HG03039 (cell line): ENCODE measurements around the gene HS3ST4.
"Not testable (repeated sequence)": the region's sequence is repeated elsewhere in the genome, so short reads cannot be mapped to it uniquely, and the experiment has no call there.

ENCODE experiments used
- ATAC-seq: cut with Tn5 transposase; IDR thresholded peaks from one replicate; pipeline ENCODE4 v1.9.1; 2021; ENCODE audit warnings: mild to moderate bottlenecking, moderate library complexity; ENCODE audit not compliant: unreplicated experiment

HS3ST4 gene

DNA sequence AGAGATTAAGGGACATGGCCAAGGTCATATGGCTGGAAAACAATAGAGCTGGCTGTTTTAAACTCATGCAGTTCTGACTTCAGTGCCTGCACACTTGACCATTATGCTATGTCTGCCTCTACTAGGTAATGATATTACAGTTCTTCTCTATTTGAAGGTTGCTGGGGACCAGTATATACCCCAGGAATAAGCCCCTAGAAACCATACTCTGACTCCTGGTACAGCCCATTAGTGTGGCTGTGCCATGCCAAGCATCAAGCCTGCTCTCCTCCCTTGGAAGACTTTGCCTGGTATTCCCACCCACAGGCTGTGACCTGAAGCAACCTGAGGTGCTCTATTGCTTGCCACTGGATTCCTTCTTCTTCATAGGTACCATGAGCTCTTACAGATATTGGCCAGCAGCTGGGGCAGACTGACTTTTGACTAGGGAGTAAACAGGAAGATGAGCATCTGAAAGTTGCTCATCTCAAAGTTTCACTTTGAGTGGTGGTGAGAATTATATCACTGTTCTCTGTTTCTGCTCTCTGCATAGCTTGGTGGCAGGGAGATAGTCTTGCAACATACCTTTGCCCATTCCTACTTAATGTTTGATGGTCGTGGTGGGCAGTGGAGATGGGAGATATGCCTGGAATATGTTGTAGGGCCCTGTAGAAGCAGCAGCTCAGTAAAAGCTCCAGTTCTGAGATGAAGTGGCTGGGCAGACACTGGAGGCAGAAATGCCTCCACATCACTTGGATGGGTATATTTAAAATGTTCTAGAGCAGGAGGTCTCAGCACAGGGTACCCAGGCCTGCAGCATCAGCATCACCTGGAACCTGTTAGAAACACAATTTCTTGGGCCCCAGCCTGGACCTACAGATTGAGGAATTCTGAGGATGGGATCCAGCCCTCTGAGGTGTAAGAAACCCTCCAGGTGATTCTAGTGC is 274.7 kb downstream of the HS3ST4 start:
- ATAC-seq = peak; percentile 78

- ATAC-seq = no peak
These were observed 285.4 kb downstream of the HS3ST4 start for GRCh38 chr16:25977121-25977520.

DNA sequence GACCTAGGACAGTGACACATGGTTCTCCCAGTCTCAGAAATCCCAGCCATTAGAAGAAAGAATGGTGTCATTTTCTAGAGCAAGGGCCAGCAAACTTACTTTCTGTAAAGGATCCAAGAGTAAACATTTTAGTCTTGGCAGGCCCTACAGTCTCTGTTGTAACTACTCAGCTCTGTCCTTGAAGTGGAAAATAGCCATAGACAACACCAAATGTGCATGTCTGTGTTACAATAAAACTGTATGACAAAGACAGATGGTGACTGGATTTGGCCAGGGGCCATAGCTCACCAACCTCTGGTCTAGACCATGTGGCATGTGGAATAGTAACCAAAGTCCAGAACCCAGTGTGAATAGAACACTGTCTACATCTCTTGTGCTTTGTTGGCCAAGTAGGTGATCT is 286.5 kb downstream of the HS3ST4 start:
- no peak for ATAC-seq

GRCh38 chr16:25988084-25988483 is 296.3 kb downstream of the HS3ST4 start:
- no peak for ATAC-seq

- ATAC-seq = no peak
These were observed 297.1 kb downstream of the HS3ST4 start for GRCh38 chr16:25988882-25989281.

DNA sequence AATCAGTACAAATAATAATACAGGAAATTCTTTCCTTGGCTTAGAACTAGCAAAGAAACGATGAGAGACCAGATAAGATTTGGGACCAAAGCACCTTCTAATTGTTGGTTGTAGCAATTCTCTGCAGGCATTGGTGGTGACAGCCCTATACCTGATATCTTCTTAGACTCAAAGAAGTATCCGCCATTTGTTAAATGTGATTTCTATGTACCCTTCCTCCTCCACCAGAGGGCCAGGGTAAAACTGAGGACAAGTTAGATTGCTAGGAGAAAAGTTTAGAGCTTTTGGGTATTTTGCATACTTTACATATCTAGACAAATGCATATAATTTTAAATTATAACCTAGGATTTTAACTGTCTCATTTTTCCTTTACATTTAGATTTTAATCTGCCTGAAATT is 304.3 kb downstream of the HS3ST4 start:
- ATAC-seq = no peak

DNA sequence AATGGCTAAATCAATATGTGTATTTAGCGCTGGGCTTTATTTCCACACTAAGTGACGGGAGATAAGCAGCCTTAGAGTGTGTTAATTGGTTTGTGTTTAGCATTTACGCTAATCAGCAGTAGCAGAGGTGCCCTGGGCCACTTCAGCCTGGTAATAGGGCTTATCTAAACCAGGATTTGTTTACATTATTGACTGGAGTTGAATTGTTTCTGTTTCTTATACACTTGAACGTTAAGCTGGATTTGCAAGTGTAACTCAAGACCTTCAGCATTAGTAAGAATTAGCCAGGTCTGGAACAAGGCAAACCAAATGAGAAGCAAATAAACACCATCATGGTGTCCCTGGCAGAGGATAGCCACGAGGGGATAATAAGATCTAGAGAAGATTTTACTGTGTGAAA is 313.6 kb downstream of the HS3ST4 start:
- no peak for ATAC-seq

DNA sequence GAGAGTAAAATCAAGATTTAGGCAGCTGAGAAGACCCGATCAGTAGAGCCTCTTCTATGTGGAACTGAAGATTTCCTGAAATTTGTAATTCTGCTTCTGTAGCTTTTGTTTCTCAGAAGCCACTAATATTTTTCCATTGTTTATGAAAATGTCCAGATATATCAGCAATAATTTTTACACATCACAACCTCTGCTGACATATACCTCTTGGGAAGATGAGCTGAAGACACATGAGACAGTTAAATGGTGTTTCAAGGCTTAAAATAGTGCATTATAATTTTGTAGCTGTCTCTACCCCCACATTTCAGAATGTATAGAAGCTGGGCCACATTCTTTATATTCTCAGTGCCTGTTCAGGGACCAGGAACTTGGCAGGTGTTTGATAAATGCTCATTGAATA is 320.6 kb downstream of the HS3ST4 start:
- no peak for ATAC-seq

DNA sequence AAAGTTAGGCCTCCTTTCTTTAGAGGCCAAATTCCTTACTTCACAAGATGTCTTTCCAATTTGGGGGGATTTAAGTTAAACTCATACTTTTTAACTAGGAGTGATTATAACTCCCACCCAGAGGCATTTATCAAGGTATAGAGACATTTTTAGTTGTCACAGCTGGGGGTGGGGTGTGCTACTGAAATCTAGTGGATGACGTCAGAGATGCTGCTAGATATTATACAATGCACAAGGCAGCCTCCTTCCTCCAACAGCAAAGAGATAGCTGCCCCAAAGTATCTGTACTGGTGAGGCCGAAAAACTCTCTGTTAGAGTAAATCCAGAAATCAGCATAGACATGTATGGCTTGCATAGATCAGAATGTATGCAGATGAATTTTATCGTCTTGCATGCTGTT is 324.0 kb downstream of the HS3ST4 start:
- ATAC-seq = no peak

- ATAC-seq = no peak
These were observed 325.2 kb downstream of the HS3ST4 start for GRCh38 chr16:26016989-26017388.

- ATAC-seq = no peak
These were observed 327.9 kb downstream of the HS3ST4 start for GRCh38 chr16:26019381-26020242.

DNA sequence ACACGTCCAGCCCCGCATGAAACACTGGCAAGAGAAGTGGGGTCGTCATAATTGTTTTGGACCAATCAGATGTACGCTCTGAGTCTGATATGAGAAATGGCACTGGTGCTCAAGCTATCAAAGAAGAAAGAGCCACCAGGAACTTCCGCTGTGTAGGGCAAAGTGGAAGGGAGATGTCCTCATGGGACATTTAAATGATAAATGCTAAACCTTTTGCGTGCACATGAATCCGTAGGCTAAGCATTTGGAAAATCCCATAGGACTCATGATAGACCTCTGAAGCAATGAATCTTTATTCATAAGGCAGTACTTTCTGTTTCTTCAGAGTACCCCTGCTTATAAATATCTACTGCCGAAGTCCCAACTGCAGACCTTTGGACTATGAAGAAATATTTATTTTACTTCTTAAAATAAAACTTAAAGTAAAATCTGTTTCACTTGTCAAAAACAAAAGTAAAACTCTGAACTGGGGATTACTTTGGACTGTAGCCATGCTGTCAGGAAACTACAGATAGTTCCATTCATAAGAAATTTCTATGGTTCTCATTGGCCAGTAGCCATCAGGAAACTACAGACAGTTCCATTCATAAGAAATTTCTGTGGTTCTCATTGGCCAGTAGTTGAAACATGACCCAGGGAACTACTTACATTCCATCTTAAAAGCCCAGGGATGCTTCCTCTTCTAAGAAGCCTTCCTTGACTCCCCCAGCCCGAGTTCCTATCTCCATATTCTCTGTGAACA is 335.1 kb downstream of the HS3ST4 start:
- ATAC-seq = no peak

GRCh38 chr16:26031286-26031685 is 339.5 kb downstream of the HS3ST4 start:
- no peak for ATAC-seq

DNA sequence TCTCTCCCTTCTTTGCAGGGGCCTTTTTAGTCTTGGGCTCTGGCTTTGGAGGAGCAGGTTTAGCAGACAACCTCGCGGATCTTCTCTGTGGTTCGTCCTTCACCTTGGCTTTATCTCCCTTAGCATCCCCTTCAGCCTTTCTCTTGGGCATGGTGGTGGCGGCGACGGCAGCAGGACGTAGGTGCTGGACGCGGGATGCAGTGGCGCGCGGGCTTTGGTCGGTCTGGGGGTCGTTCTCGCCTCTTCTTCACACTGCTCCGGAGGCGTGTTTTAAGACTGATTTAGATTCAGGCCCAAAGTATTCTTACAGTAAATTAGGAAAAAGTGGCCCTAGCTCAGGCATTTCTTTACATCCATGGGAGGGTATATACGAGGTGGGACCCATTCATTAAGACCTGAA is 340.9 kb downstream of the HS3ST4 start:
- not testable (repeated sequence) for ATAC-seq

- ATAC-seq = no peak
These were observed 350.4 kb downstream of the HS3ST4 start for GRCh38 chr16:26041952-26042668.

DNA sequence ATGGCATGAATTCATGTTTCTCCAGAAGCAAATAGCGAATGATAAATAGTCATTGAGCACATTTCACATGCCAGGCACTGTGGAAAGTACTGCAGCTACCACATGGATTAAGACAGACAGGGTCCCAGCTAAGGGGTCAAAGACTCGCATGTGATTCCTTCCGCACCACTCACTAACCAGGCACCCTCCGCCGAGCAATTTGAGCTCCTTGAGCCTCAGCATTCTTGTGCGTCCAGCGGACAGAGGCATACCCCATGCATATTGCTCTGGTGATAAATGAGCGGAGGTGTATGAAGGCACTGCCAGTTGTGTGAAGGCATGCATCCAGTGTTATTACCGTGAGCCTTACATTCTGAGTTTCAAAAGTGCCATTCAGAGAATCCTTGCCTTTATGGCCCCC is 358.7 kb downstream of the HS3ST4 start:
- no peak for ATAC-seq

GRCh38 chr16:26051063-26051462 is 359.3 kb downstream of the HS3ST4 start:
- ATAC-seq = no peak

DNA sequence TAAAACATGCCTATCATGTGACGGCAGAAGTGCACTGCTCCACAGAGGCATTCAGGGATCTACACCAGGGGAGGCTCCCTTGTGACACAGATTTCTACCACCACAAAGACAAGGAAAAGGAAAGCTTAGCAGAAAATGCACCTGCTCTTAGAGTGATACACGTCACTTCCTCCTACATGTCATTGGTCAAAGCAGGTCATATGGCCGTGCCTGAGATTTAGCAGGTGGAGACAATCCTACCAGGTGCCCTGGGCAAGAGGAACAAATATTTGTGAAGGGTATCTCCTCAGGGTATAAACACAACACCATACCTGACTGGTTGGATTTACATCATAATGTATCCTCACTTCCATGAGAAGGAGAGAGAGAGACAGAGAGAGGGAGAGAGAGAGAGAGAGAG is 362.1 kb downstream of the HS3ST4 start:
- ATAC-seq = no peak

- no peak for ATAC-seq
These were observed 366.6 kb downstream of the HS3ST4 start for GRCh38 chr16:26058326-26058725.

GRCh38 chr16:26070302-26071100 is 378.7 kb downstream of the HS3ST4 start:
- no peak for ATAC-seq
